ENCODE results near the gene GNB3.

- TF ChIP-seq CTCF (conservative IDR thresholded peaks at IDR 0.05 in 1 of 2, IDR thresholded peaks at IDR 0.05 in 1 of 2; ENCODE audit: extremely low read depth in 1 of 2, insufficient read depth in 1 of 2, low read depth in 1 of 2, low read length in 2 of 2): no peak
- TF ChIP-seq EZH2 (IDR thresholded peaks at IDR 0.05; ENCODE audit: borderline replicate concordance, low read length): no peak
These were observed 12.5 kb upstream of the GNB3 start, which contains the start of gene P3H3 for GRCh38 chr12:6827982-6828780.

Measured in mammary epithelial cell (primary cell).